Esophagus squamous epithelium (tissue), 5 donors: ENCODE measurements around the gene CACNA1B. TPM values are rescaled to one million over a fixed set of nuclear protein-coding genes. Genes with fewer than 3 reads are reported as not detected.

ENCODE experiments used
- DNase-seq: peaks from one replicate; lab custom pipeline; 2025; lab: John Stamatoyannopoulos, UW
- H3K27ac ChIP-seq, 4 donors: fragments of 200-600 bp; sonication (generic); one replicate each; pipeline ENCODE4 v1.5.1; 2016 to 2019; ENCODE audit warnings: mild to moderate bottlenecking in 1 of 4
- H3K27me3 ChIP-seq, 4 donors: fragments of 200-600 bp; sonication (generic); 1 replicate in 3 of 4; 2 replicates in 1 of 4; pipeline versions ENCODE4 v1.5.1 to v1.6.0; 2017 to 2021; ENCODE audit warnings: antibody characterized with exemption in 1 of 4
- H3K36me3 ChIP-seq, 3 donors: fragments of 200-600 bp; sonication (generic); one replicate each; pipeline ENCODE4 v1.5.1; 2016 to 2019
- H3K4me1 ChIP-seq, 3 donors: fragments of 200-600 bp; sonication (generic); one replicate each; pipeline ENCODE4 v1.5.1; 2017 to 2019
- H3K4me3 ChIP-seq, 4 donors: fragments of 200-600 bp; sonication (generic); 1 replicate in 3 of 4; 2 replicates in 1 of 4; pipeline ENCODE4 v1.5.1; 2016 to 2019; ENCODE audit warnings: mild to moderate bottlenecking in 2 of 4, moderate library complexity in 1 of 4
- H3K9me3 ChIP-seq, 3 donors: fragments of 200-600 bp; sonication (generic); one replicate each; pipeline ENCODE4 v1.5.1; 2016 to 2019
- POLR2A ChIP-seq, 4 donors: fragments of 450-650 bp; IDR thresholded peaks; one replicate each; pipeline ENCODE4 v1.6.1; 2017; ENCODE audit warnings: antibody characterized with exemption in 4 of 4, mild to moderate bottlenecking in 4 of 4, moderate library complexity in 3 of 4
- WGBS, 2 donors: methylation state at CpG; one replicate each; pipeline ENCODE4 v1.1.5; 2018; 5-methylcytosine and 5-hydroxymethylcytosine counted together
- intact Hi-C: fragments of 100-400 bp; cut with DNase I; formaldehyde crosslinking; loops from one replicate; pipeline ENCODE4 v1.15.0; 2022
- total RNA-seq, 4 donors: library from RNA; depleted of rRNA; stranded (reverse); fragments of >200 nt; gene quantifications; one replicate each; pipeline ENCODE4 v1.1.0, GENCODE V29; 2016
- TF ChIP-seq, protein P1 (sequence below), 6 experiments: fragments of 450-650 bp in 4 of 6; fragments of 200-600 bp in 2 of 6; sonication (generic) in 2 of 6; IDR thresholded peaks; one replicate each; pipeline ENCODE4 v1.5.1; 2016 to 2019; ENCODE audit warnings: antibody characterized with exemption in 6 of 6, mild to moderate bottlenecking in 4 of 6, moderate library complexity in 4 of 6
- donor health status: DM: yes; HTN: yes; CAD: no.

The CACNA1B gene
- total RNA-seq, 4 donors from 2014 or later = not detected

DNA sequence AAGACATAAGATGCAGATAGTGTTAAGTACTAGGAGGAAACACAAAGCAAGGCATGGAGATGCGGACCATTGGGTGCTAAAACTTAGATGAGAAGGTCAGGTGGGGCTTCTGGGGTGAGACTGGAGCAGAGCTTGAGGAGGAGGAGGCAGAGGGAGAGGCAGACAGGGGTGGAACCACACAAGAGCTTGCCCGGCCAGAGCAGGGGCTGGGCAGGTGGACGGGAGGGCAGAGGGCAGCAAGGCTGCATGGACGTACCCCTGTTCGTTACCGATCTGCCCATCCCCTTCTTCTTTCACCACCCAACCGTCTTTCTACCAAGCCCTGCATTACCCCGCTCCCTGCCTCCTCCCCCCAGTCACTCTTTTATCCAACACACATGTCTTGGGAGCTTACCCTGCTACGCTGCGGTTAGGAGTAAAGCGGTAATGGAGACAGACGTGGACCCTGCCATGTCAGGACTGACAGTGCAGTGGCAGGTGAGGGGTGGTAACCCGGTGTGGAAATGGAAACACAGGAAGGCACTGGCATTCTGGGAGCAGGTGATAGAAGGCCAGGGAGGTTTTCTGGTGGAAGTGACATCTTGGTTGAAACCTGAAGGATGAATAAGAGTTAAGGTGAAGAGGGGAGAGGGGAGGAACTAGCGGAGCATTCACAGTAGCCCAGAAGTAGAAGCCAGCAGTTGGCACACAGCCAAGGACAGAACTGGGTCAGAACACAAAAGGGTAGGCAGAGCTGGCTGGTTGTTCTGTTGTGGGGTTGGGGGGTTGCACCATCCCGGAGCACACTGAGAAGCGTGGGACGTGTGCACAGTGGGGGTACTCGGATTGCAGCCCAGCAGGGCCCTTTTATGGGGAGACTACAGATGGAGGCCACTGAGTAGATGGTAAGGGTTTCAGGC is 167.2 kb downstream of the CACNA1B start:
- DNase-seq = no peak
- no peaks in the 10 kb centered on the region for H3K9me3 ChIP-seq
- peaks cover 0 to 25% (median 0%) of the 10 kb centered on the region in 4 donors for H3K27me3 ChIP-seq
- 81 to 87% methylated on average over 17 to 18 of the region's 18 CpGs for WGBS, 2 donors
- no peak overlapping the region for H3K27ac ChIP-seq
- intact Hi-C loops = no loop called here
- H3K36me3 ChIP-seq = no peaks in the 10 kb centered on the region
- no peak for TF ChIP-seq POLR2A (IDR thresholded peaks at IDR 0.05)
- TF ChIP-seq, protein P1, sequence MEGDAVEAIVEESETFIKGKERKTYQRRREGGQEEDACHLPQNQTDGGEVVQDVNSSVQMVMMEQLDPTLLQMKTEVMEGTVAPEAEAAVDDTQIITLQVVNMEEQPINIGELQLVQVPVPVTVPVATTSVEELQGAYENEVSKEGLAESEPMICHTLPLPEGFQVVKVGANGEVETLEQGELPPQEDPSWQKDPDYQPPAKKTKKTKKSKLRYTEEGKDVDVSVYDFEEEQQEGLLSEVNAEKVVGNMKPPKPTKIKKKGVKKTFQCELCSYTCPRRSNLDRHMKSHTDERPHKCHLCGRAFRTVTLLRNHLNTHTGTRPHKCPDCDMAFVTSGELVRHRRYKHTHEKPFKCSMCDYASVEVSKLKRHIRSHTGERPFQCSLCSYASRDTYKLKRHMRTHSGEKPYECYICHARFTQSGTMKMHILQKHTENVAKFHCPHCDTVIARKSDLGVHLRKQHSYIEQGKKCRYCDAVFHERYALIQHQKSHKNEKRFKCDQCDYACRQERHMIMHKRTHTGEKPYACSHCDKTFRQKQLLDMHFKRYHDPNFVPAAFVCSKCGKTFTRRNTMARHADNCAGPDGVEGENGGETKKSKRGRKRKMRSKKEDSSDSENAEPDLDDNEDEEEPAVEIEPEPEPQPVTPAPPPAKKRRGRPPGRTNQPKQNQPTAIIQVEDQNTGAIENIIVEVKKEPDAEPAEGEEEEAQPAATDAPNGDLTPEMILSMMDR (IDR thresholded peaks at IDR 0.05) = no peak
- H3K4me1 ChIP-seq = no peaks in the 10 kb centered on the region
- no peak overlapping the region for H3K4me3 ChIP-seq

DNA sequence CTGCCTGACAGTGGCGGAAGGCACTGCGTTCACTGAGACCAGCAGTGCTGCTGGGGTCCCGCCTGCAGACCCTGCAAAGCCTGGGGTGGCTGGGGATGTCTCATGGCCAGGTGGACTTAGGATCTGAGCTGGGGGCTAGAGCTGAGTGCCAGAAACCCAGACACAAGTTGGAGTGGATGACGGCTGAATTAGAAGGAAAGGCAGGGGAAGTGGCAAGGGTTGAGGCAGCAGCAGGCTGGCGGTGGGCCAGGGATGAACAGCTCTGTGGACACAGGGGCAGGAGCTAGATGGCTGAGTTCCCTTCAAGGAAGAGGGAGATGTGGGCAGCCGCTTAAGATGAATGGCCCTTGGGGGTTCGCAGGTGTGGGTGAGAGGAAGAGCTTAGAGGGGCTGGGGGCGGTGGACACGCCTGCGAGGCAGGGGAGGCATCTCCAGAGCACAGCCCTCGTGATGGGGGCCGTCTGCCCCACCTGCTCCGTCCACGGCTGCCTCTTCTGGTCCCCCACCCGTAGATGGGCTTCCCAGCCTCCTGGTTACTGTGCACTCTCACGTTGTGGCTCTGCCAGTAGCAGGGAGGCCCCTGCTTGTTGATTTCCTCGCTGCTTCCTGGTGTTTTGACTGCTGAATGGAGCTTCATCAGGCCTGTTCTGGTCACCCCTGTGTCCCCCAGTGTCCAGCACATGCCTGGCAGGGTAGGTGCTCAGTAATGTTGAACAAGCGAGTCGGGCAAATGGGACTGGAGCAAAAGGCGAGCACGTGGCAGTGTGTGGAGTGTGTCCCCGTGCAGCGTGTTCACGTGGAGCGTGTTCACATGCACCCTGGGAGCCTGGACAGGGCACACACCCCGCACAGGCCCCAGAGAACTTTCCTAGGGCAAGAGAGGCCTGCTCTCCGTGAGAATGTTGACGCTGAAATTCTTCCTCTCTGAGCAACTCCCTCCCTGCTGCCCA is 168.2 kb downstream of the CACNA1B start:
- intact Hi-C loops = no loop called here

DNA sequence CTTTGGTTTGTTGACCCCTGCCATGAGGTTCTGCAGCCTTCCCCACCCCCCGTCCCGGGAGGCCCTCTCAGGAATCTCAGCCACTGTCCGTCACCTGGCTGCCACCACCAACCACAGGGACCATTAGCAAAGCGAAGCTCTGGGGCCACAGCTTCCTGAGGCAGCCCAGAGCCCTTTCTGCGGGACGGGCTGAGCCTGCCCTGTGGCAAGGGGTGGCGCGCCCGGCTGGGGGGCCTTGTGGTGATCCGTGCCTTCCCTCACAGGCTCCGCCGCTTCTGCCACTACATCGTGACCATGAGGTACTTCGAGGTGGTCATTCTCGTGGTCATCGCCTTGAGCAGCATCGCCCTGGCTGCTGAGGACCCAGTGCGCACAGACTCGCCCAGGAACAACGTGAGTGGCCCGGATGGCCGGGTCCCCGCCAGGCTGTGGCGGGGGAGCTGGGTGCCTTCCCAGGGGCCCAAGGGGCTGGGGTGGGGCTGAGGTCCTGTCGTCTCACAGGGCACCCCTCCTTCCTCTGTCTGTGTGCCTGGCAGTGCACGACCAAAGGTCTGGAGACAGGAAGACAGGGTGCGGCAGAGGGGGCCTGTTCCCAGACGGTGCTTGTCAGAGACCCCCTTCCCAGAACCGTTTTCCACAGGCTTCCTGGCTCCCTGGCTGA is 169.2 kb downstream of the CACNA1B start:
- intact Hi-C loops = no loop called here
- DNase-seq = no peak
- Histone ChIP-seq H3K9me3 (no peaks in the 10 kb centered on the region), H3K4me3 (no peak overlapping the region), H3K36me3 (no peaks in the 10 kb centered on the region), H3K27me3 (peaks cover 0 to 33% (median 0%) of the 10 kb centered on the region in 4 donors), H3K27ac (no peak overlapping the region), H3K4me1 (no peaks in the 10 kb centered on the region)
- 60% methylated on average over 3 of the region's 29 CpGs; no CpG with 5 or more reads in 1 of the 2 donors for WGBS, 2 donors
- TF ChIP-seq, protein P1 (IDR thresholded peaks at IDR 0.05) = no peak
- TF ChIP-seq POLR2A (IDR thresholded peaks at IDR 0.05) = no peak

More for the DNA sequence above, 168.2 kb downstream of the CACNA1B start:
- Histone ChIP-seq H3K36me3 (no peaks in the 10 kb centered on the region), H3K27ac (no peak overlapping the region), H3K9me3 (no peaks in the 10 kb centered on the region), H3K27me3 (peaks cover 0 to 30% (median 0%) of the 10 kb centered on the region in 4 donors), H3K4me3 (no peak overlapping the region), H3K4me1 (no peaks in the 10 kb centered on the region)
- 66 to 72% methylated on average over 16 of the region's 28 CpGs for WGBS, 2 donors
- DNase-seq = no peak
- no peak for TF ChIP-seq POLR2A (IDR thresholded peaks at IDR 0.05)

DNA sequence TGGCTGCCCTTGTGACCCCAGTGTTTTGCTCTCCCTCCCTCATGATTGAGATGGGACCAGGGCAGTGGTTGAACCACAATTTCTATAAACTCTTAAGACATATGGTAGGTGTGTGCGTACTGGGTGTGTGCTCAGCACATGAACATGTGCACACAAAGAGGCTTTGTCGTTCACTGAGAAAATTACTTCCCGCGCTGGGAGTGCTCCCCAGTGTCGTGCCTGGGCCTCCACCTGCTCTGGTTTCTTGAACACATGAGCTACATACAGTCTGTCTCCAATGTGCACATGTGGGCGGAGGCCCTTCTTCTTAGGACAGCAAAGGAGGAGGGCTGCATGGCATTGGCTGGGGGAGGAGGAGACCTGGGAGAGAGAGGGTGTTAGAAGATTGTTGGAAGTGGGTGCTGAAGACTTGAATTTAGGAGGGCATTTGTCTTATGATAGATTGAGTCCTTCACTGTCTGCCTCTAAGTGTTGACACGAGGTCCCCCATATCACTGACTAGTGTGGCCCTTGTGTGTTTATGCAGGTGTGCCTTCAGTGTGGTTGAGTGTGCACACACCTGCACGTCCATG is 170.0 kb downstream of the CACNA1B start:
- DNase-seq = no peak
- no peaks in the 10 kb centered on the region for H3K9me3 ChIP-seq
- H3K4me3 ChIP-seq = no peak overlapping the region
- 60 to 67% methylated on average over 6 to 7 of the region's 8 CpGs for WGBS, 2 donors
- intact Hi-C loops = no loop called here
- H3K4me1 ChIP-seq = no peaks in the 10 kb centered on the region
- TF ChIP-seq, protein P1 (IDR thresholded peaks at IDR 0.05) = no peak
- no peak for TF ChIP-seq POLR2A (IDR thresholded peaks at IDR 0.05)
- H3K27me3 ChIP-seq = peaks cover 0 to 40% (median 0%) of the 10 kb centered on the region in 4 donors
- no peak overlapping the region for H3K27ac ChIP-seq
- no peaks in the 10 kb centered on the region for H3K36me3 ChIP-seq

DNA sequence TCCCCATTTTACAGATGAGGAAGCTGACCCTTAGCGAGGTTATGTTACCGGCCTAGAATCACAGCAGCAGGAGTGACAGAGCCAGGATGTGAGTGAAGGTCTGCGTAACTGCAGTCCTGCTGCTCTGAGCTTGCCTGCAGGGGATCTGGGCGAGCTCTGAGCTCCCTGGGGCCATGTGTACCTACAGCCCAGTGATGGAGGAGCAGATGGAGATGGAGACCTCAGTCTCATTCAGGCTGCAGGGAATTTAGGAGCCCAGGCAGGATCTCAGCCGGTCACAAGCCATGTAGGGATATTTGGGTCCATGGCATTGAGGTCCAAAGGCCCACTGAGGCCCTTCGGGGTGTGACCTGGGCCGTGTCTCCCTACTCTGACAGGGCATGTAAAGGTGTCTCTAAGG is 170.6 kb downstream of the CACNA1B start:
- no peak for TF ChIP-seq POLR2A (IDR thresholded peaks at IDR 0.05)
- TF ChIP-seq, protein P1 (IDR thresholded peaks at IDR 0.05) = no peak
- no peak for DNase-seq
- Histone ChIP-seq H3K4me3 (no peak overlapping the region), H3K36me3 (no peaks in the 10 kb centered on the region), H3K9me3 (no peaks in the 10 kb centered on the region), H3K27ac (no peak overlapping the region), H3K27me3 (peaks cover 0 to 46% (median 0%) of the 10 kb centered on the region in 4 donors), H3K4me1 (no peaks in the 10 kb centered on the region)
- 90% methylated on average over 3 of the region's 7 CpGs; no CpG with 5 or more reads in 1 of the 2 donors for WGBS, 2 donors
- intact Hi-C loops = no loop called here
